Epithelial cell of esophagus (primary cell): ENCODE results near the gene MAX.
A peak's percentile ranks its signal among the peaks of the same experiment; 100 is the strongest.
"Not testable (repeated sequence)": the region's sequence is repeated elsewhere in the genome, so short reads cannot be mapped to it uniquely, and the experiment has no call there.

Experiments
- DNase-seq: peaks from one replicate; pipeline ENCODE4 v3.0.0; 2010; ENCODE audit warnings: low read depth
- H3K4me3 ChIP-seq: 2 replicates; pipeline ENCODE4 v1.5.1; 2011; ENCODE audit warnings: mild to moderate bottlenecking, low read length, control low read depth
- TF ChIP-seq, protein P1 (sequence below): IDR thresholded peaks from 2 replicates; pipeline ENCODE4 v1.5.1; 2011; ENCODE audit warnings: low read depth, mild to moderate bottlenecking, low read length, control low read depth, inconsistent platforms; ENCODE audit not compliant: insufficient read depth; ENCODE audit errors: missing control alignments

MAX gene

DNA sequence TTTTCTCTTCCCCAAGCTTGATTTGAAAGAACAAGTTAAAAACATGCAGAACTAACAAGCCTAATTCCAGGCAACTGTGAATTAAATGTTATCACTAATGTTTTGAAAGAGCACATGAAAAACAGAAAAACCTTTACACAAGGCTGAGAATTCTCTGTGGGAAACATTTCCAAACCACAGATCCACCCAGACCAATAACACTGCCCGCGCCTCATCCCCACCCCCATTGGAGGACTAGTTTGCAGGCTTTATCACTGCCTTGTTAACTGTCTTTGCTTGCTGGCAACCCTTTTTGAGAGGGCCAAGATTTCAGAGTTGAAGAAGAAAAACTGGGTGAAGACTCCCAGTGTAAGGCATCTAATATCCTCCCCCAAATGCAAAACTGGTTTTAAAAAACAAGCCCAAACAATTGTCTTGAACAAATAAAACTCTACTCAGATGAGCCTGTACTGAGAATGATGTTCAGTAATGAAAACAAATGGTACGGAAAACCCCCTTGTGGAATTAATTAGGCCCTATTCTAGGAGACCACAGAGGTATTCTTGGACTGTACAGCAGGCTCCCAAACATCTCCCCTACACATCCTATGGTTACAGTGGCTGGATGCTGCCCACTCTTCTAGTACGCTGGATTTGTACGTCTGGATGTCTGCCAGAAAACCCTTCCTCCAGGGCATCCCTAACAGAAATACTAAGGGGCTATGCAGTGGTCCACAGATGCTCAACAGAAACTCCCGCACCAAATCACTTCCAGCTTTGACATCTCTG, 5.8 kb downstream of the MAX start:
- no peak overlapping the region for H3K4me3 ChIP-seq
- DNase-seq, result peak; percentile 20
- TF ChIP-seq, protein P1, sequence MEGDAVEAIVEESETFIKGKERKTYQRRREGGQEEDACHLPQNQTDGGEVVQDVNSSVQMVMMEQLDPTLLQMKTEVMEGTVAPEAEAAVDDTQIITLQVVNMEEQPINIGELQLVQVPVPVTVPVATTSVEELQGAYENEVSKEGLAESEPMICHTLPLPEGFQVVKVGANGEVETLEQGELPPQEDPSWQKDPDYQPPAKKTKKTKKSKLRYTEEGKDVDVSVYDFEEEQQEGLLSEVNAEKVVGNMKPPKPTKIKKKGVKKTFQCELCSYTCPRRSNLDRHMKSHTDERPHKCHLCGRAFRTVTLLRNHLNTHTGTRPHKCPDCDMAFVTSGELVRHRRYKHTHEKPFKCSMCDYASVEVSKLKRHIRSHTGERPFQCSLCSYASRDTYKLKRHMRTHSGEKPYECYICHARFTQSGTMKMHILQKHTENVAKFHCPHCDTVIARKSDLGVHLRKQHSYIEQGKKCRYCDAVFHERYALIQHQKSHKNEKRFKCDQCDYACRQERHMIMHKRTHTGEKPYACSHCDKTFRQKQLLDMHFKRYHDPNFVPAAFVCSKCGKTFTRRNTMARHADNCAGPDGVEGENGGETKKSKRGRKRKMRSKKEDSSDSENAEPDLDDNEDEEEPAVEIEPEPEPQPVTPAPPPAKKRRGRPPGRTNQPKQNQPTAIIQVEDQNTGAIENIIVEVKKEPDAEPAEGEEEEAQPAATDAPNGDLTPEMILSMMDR, result no peak

DNA sequence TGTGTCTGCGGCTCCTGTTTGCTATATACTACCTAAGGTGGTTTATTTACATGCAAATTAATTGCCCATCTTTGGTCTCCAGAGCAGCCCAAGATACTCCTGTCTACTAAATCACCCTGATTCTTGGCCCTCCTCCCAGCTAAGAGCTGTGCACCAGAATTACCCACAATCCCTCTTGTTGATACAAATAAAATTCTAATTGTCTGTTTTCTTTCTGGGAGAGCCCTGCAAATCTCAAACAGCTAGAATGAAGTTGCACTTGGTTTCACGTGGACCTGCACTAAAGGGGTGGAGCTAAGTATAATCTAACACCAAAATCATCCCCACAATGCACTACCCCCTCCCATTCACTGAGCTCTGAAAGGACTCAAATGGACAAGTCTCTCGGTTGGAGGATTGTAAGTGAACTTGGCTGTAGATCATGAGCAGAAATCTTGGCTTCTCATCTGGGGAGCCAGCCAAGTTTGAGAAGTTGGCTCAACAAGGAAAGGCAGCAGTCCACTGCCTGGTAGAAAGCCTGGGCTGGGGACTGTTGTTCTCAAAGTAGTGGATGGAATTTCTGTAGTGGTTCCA, 6.6 kb downstream of the MAX start:
- no peak for DNase-seq
- TF ChIP-seq, protein P1, result no peak
- H3K4me3 ChIP-seq, result no peak overlapping the region

DNA sequence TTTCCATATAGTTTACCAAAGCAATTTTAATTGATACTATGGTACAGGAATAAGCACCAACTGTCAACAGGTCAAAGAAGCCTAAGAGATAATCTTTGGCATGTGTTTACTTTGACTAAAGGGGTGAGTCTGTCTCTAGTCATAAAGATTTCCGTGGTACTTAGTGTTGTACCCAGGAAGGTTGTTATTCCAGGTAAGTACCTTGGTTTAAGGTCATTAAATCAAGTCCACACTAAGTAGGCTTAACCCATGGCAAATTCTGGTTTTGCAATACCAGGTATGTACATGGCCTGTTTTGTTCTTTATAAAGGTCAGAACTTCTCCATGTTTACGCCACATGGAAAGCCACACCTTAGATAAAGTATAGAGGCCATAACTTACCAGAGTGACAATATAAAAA, 10.0 kb downstream of the MAX start:
- TF ChIP-seq, protein P1, result no peak
- DNase-seq, result no peak

DNA sequence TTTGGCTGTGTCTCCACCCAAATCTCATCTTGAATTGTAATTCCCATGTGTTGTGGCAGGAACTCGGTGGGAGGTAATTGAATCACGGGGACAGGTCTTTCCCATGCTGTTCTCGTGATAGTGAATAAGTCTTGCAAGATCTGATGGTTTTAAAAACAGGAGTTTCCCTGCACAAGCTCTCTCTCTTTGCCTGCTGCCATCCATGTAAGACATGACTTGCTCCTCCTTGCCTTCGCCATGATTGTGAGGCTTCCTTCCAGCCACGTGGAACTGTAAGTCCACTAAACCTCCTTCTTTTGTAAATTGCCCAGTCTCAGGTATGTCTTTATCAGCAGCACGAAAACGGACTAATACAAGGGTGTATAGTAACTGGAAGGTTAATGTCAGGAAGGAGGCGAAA, 14.5 kb downstream of the MAX start:
- not testable (repeated sequence) for DNase-seq, H3K4me3 ChIP-seq

More for the DNA sequence above, 10.0 kb downstream of the MAX start:
- H3K4me3 ChIP-seq, result no peak overlapping the region

DNA sequence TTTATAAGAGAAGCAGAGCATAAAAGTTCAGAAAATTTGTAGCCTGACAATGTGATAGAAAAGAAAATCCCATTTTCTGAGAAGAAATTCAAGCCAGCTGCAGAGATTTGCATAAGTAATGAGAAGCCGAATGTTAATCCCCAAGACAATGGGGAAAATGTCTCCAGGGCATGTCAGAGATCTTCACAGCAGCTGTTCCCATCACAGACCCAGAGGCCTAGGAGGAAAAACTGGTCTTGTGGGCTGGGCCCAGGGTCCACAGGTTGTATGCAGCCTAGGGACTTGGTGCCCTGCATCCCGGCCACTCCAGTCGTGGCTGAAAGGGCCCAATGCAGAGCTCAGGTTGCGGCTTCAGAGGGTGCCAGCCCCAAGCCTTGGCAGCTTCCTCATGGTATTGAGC, 15.6 kb downstream of the MAX start:
- not testable (repeated sequence) for H3K4me3 ChIP-seq, DNase-seq

DNA sequence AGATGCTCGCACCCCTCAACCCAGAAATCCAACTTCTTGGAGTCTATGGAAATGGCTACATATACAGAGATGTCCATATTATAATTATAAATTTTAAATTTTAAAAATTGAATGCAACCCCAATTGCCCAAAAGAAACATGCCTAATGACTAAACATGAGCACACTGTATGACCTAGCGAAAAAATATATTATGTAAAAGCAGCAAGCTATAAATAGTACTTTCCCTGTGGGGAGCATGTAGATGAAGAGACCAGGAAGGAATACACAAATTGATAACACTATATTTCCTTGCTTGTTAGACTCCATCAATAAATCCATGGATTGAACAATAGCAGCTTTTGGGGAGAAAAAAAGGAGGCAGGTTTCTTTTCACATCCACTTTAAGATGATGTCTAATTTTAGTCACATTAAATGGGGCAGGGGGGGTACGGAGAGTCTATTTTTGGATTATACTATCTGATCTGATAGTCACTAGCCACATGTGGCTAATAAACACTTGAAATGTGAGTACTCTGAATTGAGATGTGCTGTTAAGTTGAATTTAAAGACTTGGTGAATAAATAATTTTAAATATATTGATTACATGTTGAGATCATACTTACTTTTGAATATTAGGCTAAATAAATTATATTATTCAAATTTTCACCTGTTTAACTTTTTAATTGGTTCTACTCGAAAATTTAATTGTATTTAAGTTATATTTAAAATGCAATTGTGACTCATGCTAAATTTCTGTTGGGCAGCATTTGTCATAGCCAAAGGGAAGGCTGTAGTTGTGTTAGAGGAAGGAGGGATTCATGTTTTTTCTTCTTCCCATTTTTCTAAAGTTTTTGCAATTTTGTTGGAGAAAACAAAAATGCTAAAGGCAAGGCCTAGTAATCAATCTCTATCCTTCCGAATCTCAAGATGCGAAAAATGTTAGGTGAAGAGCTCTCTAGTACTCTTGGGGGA, 17.5 kb downstream of the MAX start:
- H3K4me3 ChIP-seq, result no peak overlapping the region
- TF ChIP-seq, protein P1, result no peak
- no peak for DNase-seq

DNA sequence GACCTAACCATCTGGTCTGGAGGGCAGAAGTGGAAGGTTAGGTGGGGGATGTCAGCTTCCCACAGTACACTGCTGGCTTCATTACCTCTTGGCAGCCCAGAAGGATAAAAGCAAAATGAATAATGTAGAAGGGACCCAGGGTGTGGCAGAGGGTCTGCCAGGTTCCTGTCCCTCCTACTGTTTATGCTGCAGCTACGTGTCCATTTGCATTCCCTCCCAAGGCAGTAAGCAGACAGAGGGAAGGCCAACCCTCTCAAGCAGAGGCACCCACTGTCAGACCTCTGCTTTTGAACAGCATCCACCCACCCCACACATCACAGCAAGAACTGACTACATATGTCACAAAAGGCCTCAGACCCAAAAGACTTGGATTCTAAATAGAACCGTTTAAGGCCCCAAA, 19.4 kb downstream of the MAX start:
- no peak overlapping the region for H3K4me3 ChIP-seq
- TF ChIP-seq, protein P1, result no peak
- DNase-seq, result no peak
